Brain microvascular endothelial cell (primary cell): ENCODE measurements around the gene CDC42EP2.

ENCODE experiments used
- DNase-seq: peaks from one replicate; pipeline ENCODE4 v3.0.0-alpha.2; 2020
- H3K27ac ChIP-seq: fragments of 250-450 bp; sonication (Bioruptor Pico); 2 replicates; pipeline ENCODE4 v1.5.1; 2020; ENCODE audit warnings: mild to moderate bottlenecking, moderate library complexity
- H3K27me3 ChIP-seq: fragments of 250-450 bp; sonication (Bioruptor Pico); replicated peaks from 2 replicates; pipeline ENCODE4 v1.5.1; 2020; ENCODE audit warnings: mild to moderate bottlenecking
- H3K36me3 ChIP-seq: fragments of 250-450 bp; sonication (Bioruptor Pico); replicated peaks from 2 replicates; pipeline ENCODE4 v1.5.1; 2020; ENCODE audit warnings: mild to moderate bottlenecking
- H3K4me3 ChIP-seq: 2 replicates; pipeline ENCODE4 v1.5.1; 2011; ENCODE audit warnings: low read depth, mild to moderate bottlenecking, control low read depth, low read length, moderate library complexity
- CTCF ChIP-seq: IDR thresholded peaks from 2 replicates; pipeline ENCODE4 v1.5.1; 2011; ENCODE audit warnings: low read depth, mild to moderate bottlenecking, moderate library complexity, low read length, control low read depth, inconsistent platforms; ENCODE audit errors: missing control alignments
- in situ Hi-C: cut with HindIII; loops from 2 replicates; pipeline ENCODE4 v1.10.0; 2017; ENCODE audit warnings: low sequenced_read_pairs, low pct_ligation_motif_present

CDC42EP2 gene

GRCh38 chr11:65314501-65315203 lies at the start of gene CDC42EP2:
TSS of gene CDC42EP2 (plus strand) at chr11:65314866. CDS start at chr11:65320899, 6,033 bp downstream.
- no peak for TF ChIP-seq CTCF

GRCh38 chr11:65266210-65266609 lies 48.5 kb upstream of the CDC42EP2 start:
- no peaks in the 10 kb centered on the region for H3K27me3 ChIP-seq
- no peaks in the 10 kb centered on the region for H3K36me3 ChIP-seq
- peak; percentile 80 for TF ChIP-seq CTCF
- no peak for DNase-seq
- no peak overlapping the region for H3K27ac ChIP-seq
- no peak overlapping the region for H3K4me3 ChIP-seq
- in situ Hi-C loops: no loop called here

More at GRCh38 chr11:65314501-65315203, at the start of gene CDC42EP2:
- H3K36me3 ChIP-seq: peaks cover 4% of the 10 kb centered on the region
- peak within 1 kb of the TSS; percentile 89 for H3K4me3 ChIP-seq
- DNase-seq: peak; percentile 73
- in situ Hi-C loops: no loop called here
- H3K27ac ChIP-seq: peak within 1 kb of the TSS; percentile 85
- H3K27me3 ChIP-seq: no peaks in the 10 kb centered on the region

- Histone ChIP-seq H3K36me3 (no peaks in the 10 kb centered on the region), H3K4me3 (no peak overlapping the region), H3K27ac (peak overlapping the region; percentile 73), H3K27me3 (no peaks in the 10 kb centered on the region)
- in situ Hi-C loops: no loop called here
- peak; percentile 97 for DNase-seq
- TF ChIP-seq CTCF: peak; percentile 86
Measured at GRCh38 chr11:65274735-65275682, 39.7 kb upstream of the CDC42EP2 start.

- in situ Hi-C loops: no loop called here
- no peaks in the 10 kb centered on the region for H3K27me3 ChIP-seq
- H3K27ac ChIP-seq: peak overlapping the region; percentile 73
- H3K4me3 ChIP-seq: no peak overlapping the region
- no peaks in the 10 kb centered on the region for H3K36me3 ChIP-seq
- no peak for DNase-seq
- no peak for TF ChIP-seq CTCF
Measured at GRCh38 chr11:65275906-65276305, 38.8 kb upstream of the CDC42EP2 start.

GRCh38 chr11:65277631-65278277 lies 36.9 kb upstream of the CDC42EP2 start:
- no peak overlapping the region for H3K4me3 ChIP-seq
- H3K27ac ChIP-seq: peak overlapping the region; percentile 3
- no peak for DNase-seq
- peaks cover 3% of the 10 kb centered on the region for H3K36me3 ChIP-seq
- in situ Hi-C loops: no loop called here
- no peaks in the 10 kb centered on the region for H3K27me3 ChIP-seq
- no peak for TF ChIP-seq CTCF
